Measurements from ENCODE around the gene CPEB1. TPM values are rescaled to one million over a fixed set of nuclear protein-coding genes. Genes with fewer than 3 reads are reported as not detected.
"Not testable (repeated sequence)": the region's sequence is repeated elsewhere in the genome, so short reads cannot be mapped to it uniquely, and the experiment has no call there.

The CPEB1 gene
- polyA plus RNA-seq, 3 donors = 2.2 to 3.0 (median 2.5) TPM

GRCh38 chr15:82650046-82650670 lies 3.0 kb upstream of the CPEB1 start:
- no peak for DNase-seq (ENCODE audit: low read depth in 3 of 3, low spot score in 2 of 3)

GRCh38 chr15:82649226-82649999 lies 2.2 kb upstream of the CPEB1 start:
- no peak for DNase-seq (ENCODE audit: low read depth in 3 of 3, low spot score in 2 of 3)

DNA sequence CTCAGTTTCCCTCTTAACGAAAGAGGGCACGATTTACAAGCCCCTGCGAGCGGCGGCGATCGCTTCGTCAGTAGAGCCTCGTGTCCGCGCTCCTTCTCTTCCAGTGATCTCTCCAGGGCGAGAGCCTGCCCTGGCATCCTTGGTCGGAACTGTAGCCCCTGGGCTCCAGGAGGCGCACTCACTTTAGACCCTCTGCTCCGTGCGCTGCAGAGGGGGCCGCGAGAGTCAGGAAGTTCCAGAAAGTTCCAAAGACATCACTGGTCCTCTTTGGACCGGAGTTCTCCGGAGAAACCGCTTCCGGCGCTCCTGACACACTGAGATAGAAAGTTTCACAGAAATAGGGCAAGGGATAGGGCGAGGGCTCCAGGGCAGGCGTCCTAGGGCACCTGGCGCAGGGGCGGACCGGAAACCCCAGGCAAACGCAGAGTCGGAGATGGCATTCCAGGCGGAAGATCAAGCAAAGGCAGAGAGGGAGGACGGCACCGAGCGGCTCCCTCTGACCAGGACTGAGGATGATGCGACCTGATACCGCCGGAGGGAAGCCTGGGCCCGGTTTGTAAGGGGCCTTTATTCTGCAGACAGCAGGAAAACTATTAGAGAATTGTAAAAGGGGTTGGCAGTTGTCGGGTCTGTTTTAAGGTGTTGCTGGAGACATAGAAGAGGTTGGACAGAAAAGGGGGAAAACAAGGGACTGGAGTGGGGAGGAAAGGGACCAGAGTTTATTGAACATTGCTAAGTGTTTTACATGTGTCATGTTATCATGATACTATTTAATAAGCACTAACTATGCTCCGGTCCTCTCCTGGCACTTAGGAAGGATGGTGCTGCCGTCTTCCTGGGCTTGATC lies 1.3 kb upstream of the CPEB1 start:
- DNase-seq (ENCODE audit: low read depth in 3 of 3, low spot score in 2 of 3) = no peak

- no peak for DNase-seq (ENCODE audit: low read depth in 3 of 3, low spot score in 2 of 3)
These were observed 683 bp upstream of the CPEB1 start for GRCh38 chr15:82647835-82648256.

GRCh38 chr15:82646250-82647044 lies 716 bp downstream of the CPEB1 start:
- DNase-seq (ENCODE audit: low read depth in 3 of 3, low spot score in 2 of 3) = no peak

DNA sequence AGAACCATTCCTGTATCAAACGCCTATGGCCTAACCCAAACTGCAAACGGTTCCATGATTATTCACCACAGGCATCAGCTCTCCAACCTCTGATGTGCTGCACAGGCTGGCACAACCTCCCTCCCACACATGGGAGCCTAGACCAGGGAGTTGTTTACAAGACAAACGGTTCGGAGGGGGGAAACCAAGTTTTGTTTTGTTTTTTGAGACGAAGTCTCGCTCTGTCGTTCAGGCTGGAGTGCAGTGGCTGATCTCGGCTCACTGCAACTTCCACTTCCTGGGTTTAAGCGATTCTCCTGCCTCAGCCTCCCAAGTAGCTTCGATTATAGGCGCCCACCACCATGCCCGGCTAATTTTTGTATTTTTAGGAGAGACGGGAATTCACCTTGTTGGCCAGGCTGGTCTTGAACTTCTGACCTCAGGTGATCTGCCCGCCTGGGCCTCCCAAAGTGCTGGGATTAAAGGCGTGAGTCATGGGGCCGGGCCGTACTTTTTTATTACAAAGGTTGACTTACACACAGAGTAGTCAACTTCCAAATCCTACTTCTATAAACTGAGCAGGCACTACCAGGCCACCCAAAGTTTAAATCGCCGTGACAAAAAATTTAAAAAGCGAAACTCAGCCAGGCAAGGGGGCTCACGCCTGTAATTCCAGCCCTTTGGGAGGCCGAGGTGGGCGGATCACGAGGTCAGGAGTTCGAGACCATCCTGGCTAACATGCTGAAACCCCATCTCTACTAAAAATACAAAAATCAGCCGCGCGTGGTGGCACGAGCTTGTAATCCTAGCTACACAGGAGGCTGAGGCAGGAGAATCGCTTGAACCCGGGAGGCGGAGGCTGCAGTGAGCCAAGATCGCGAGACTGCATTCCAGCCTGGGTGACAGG lies 2.0 kb downstream of the CPEB1 start:
- not testable (repeated sequence) for DNase-seq (ENCODE audit: low read depth in 3 of 3, low spot score in 2 of 3)

DNA sequence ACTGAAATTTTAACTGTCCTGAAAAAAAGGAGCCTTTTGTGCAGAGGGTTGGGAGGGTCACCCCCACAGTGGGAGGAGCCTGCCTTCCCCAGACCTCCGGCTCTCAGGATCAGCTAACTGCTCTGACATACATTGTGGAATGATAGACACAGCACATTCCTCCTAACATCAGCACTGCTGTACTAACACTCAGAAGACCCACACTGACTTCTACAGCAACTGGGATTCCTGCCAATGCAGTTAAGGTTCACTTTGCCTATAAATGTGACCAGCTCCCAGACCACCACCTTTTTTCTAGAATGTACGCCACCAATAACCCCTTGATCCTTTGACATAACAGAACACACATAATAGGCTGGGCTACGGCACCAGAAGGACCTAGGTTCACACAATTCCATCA lies 3.2 kb downstream of the CPEB1 start:
- DNase-seq (ENCODE audit: low read depth in 3 of 3, low spot score in 2 of 3) = no peak

- no peak for DNase-seq (ENCODE audit: low read depth in 3 of 3, low spot score in 2 of 3)
These were observed 4.5 kb downstream of the CPEB1 start for GRCh38 chr15:82642656-82643055.

GRCh38 chr15:82641129-82641798 lies 5.9 kb downstream of the CPEB1 start:
- DNase-seq (ENCODE audit: low read depth in 3 of 3, low spot score in 2 of 3) = no peak

DNA sequence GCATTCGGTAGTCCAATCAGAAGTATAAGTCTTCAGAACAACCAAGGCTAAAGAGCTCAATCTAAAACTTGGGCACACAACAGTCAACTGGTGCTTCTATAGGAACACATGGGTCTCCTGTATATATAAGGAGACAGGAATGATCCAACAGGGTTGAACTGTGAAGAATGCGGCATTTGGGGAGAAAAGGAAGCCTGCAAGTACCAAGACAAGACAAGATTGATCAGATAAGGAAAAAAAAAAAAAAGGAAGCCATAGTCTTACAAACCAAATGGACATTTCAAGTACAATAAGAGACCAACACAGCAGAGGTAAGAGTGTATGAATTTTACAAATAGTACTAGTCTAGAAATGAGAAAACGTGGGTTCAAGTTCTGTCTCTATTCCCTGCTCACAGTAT lies 6.5 kb downstream of the CPEB1 start:
- no peak for DNase-seq (ENCODE audit: low read depth in 3 of 3, low spot score in 2 of 3)

- DNase-seq (ENCODE audit: low read depth in 3 of 3, low spot score in 2 of 3) = no peak
These were observed 11.4 kb downstream of the CPEB1 start for GRCh38 chr15:82635798-82636197.

DNA sequence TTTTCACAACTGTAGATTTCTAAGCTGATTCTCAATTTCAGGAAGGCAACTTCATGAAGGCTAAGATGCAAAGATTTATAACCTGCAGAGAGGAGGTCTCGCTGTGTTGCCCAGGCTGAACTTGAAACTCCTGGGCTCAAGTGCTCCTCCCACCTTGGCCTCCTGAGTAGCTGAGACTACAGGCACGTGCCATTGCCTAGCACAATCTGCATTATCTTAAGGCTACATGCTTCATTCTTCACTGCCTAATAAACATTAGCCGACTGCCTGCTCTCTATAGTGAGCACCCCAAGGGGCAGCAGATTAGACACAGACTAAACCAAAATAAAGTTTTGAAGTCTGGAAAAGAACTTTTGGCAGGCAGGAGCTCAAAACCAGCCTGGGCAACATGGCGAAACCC lies 17.1 kb downstream of the CPEB1 start:
- DNase-seq (ENCODE audit: low read depth in 3 of 3, low spot score in 2 of 3) = no peak

DNA sequence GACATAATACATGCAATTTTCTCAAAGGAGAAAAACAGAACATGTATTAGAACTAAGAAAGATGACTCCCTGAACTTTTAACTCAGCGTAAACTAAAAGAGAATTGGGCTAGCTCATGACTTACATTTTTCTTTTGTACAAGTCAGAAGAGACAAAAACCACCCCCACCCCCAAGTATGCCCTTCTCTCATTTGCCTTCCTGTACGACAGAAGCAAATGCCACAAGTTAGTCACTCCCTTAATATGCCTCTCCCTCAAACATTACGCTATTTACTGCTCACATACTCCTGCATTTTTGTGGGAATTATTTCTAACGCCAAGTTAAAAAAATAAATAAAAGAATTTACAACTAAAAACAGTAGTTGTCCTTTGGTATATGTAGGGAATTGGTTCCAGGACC lies 22.0 kb downstream of the CPEB1 start:
- no peak for DNase-seq (ENCODE audit: low read depth in 3 of 3, low spot score in 2 of 3)

DNA sequence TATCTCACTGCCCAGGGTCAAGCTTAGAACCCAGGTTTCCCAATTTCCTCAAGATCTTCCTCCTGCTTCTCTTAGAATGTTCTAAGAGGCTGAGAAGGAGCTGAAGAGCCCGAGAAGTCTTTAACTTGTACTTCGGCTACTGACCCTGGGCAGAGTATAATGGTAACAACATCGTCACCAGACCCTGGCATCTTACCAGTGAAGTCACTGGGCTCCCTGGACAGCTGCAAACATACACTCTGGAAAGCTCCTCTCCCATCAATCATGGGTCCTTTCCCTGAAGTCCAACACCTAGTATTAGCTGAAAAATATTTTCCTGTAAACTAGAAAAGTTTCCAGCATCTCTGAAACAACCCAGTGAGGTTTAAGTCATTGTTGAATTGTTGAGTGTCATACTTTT lies 22.7 kb downstream of the CPEB1 start:
- no peak for DNase-seq (ENCODE audit: low read depth in 3 of 3, low spot score in 2 of 3)

DNA sequence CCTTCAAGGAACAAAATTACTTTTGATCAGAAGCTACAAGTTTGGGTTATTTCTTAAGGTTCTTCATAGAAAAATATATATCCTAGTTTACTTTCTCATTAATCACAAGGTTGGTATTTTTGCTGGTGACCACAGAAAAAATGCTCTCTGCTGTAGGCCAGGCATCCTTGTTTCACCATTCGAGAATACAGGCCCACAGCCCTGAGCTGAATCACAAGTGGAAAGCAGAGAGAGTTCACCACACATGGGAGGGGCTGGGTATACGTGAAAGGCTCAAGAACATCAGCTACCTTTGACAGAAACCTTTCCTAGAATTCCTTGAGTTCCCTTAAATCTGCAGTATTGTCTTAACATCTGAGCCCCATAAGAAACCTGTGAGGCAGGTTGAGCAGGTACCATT lies 23.2 kb downstream of the CPEB1 start:
- DNase-seq (ENCODE audit: low read depth in 3 of 3, low spot score in 2 of 3) = no peak

GRCh38 chr15:82621970-82622369 lies 25.2 kb downstream of the CPEB1 start:
- no peak for DNase-seq (ENCODE audit: low read depth in 3 of 3, low spot score in 2 of 3)

- DNase-seq (ENCODE audit: low read depth in 3 of 3, low spot score in 2 of 3) = no peak
These were observed 33.4 kb downstream of the CPEB1 start for GRCh38 chr15:82613747-82614146.

DNA sequence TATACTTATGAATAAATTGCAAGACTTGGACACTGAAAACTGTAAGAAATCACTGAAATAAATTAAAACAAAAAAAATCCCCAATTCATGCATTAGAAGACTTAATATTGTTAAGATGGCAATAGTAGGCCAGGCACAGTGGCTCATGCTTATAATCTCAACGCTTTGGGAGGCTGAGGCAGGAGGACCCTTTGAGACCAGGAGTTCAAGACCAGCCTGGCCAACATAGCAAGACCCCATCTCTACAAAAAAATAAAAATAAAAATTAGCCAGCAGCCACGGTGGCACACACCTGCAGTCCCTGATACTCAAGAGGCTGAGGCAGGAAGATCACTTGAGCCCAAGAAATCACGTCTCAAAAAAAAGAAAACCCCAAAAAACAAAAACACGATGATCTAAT lies 35.8 kb downstream of the CPEB1 start:
- DNase-seq (ENCODE audit: low read depth in 3 of 3, low spot score in 2 of 3) = no peak

- DNase-seq (ENCODE audit: low read depth in 3 of 3, low spot score in 2 of 3) = no peak
These were observed 45.0 kb downstream of the CPEB1 start for GRCh38 chr15:82602195-82602594.
